KBM-7 (cell line): Measurements from ENCODE around the gene ZSCAN21.

ENCODE experiments used
- DNase-seq: peaks from one replicate; pipeline ENCODE4 v3.0.0-alpha.2; 2015
- in situ Hi-C: fragments of 300-500 bp; cut with MboI; formaldehyde crosslinking; loops from 2 replicates; pipeline ENCODE4 v1.14.3; 2020; ENCODE audit warnings: low sequenced_read_pairs, low pct_unique_long_range_greater_than_20kb, mixed read lengths

The ZSCAN21 gene

DNA sequence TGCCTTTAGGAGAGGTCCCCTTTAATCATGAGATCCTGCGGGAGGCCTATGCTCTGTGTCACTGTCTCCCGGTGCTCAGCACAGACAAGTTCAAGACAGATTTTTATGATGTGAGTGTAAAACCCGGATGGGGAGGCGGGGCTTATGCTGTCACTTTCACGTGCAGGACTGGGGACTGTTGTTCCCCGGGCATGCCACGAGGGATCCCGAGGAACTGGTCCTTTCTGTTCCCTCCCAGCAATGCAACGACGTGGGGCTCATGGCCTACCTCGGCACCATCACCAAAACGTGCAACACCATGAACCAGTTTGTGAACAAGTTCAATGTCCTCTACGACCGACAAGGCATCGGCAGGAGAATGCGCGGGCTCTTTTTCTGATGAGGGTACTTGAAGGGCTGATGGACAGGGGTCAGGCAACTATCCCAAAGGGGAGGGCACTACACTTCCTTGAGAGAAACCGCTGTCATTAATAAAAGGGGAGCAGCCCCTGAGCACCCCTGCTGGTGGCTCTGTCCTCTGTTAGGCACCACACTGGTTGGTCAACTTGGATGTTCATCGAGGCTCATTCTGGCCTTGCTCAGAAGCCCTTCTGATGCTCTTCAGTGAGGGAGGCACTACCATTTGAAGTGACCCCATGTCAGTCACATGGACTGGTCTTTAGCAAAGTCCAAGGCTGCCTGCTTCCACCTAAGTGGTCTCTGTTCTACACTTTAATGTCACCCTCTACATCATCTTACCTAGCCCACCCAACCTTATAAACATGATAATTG lies 42.0 kb downstream of the ZSCAN21 start:
- peak; percentile 29 for DNase-seq
- in situ Hi-C loops = no loop called here

GRCh38 chr7:100093054-100093453 lies 43.5 kb downstream of the ZSCAN21 start:
- in situ Hi-C loops = no loop called here
- no peak for DNase-seq

GRCh38 chr7:100093498-100093897 lies 43.9 kb downstream of the ZSCAN21 start:
- in situ Hi-C loops = no loop called here
- no peak for DNase-seq

GRCh38 chr7:100093925-100094486 lies 44.4 kb downstream of the ZSCAN21 start:
- DNase-seq = no peak

GRCh38 chr7:100095289-100095688 lies 45.7 kb downstream of the ZSCAN21 start:
- in situ Hi-C loops = no loop called here
- DNase-seq = no peak

More at GRCh38 chr7:100093925-100094486, 44.4 kb downstream of the ZSCAN21 start:
- in situ Hi-C loops = no loop called here

DNA sequence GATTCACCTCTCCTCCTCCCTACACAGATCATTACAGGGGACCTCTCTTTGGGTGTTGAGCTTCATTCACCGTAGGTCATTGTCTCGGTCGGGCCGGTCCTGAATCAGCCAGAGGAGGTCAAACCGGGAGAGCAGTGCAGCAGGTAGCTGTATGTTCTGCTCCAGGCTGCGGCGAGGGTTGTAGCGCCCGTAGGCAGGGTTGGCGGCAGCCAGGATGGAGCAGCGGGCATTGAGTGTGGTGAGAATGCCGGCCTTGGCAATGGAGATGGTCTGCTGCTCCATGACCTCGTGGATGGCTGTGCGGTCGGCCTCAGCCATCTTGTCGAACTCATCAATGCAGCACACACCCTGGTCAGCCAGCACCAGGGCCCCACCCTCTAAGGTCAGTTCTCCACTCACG lies 46.1 kb downstream of the ZSCAN21 start:
- in situ Hi-C loops = no loop called here
- no peak for DNase-seq

GRCh38 chr7:100098913-100099312 lies 49.3 kb downstream of the ZSCAN21 start:
- in situ Hi-C loops = no loop called here
- DNase-seq = no peak

- in situ Hi-C loops = no loop called here
- DNase-seq = no peak
These were observed 49.9 kb downstream of the ZSCAN21 start for GRCh38 chr7:100099452-100099851.

DNA sequence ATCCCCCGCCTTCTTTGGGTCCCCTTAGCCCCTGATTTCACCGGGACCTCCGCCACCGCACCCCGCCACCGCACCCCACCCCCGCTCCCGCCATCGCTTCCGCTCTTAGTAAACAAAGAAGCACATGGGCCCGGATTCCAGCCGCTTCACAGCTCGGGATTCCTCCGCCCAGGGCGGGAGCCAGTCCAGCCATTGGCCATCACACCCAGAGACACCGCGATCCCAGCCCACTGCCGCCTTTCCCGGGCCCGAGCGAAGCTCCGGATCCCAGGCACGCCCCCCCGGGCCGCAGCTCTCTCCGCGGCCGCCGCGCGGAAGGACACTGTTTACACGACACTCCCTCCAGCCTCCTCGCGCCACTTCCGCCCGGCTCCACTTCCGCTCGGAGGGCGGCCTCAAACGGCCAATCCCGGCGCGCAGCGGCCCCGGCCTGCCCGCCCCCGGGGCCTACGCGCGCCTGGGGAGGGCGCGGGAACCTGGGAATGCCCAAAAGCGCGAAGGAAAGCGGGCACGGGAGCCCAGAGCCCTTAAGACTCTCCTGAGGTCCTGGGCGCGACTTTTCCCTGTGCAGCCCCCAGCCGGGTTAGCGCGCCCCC lies 50.9 kb downstream of the ZSCAN21 start:
- peak; percentile 90 for DNase-seq
- in situ Hi-C loops = no loop called here

DNA sequence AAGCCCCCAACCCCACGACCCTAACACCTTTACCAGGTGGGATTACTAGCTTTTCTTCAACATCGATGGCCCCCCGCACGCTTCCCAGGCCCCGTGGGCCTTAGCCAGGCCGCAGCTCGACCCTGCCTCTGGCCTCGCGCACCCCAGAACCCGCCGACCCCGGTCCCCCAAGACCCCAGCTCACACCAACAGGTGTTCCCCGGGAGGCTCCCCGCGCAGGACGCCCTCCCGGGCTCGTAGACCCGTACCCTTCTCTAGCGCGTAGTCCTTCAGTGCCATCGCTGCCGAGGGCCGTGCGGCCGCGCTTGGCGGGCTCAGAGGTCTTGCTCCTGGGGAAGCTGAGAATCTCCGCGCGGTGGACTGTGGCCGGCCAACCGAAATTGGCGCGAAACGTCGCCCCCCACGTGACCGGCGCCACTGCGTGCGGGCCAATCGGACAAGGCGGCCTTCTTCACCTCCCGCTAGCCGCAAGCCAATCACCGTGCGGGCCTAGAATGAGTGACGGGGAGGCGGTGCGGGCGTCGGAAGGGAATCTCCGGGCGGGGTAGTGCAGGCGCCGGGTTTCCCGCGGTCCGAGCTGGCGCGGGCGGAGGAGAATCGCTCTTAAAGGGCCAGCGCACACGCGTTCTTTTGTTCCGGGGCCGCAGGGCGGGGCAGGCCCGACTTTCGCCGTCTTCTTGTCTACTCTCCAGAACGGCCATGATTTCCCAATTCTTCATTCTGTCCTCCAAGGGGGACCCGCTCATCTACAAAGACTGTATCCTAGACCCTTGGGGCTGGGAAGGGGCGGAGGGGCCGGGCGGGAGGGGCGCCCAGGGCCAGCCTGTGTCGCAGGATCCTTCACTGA lies 51.7 kb downstream of the ZSCAN21 start, which contains the start of the genes AP4M1 and MCM7:
TSS of gene AP4M1 (plus strand) at position 628 of the 847 bp plus-strand sequence. CDS start at position 700, 72 bp downstream.
TSS of gene MCM7 (minus strand) at position 382 of the 847 bp plus-strand sequence. CDS start at position 279, 103 bp downstream.
- peak; percentile 99 for DNase-seq
- in situ Hi-C loops = no loop called here

DNA sequence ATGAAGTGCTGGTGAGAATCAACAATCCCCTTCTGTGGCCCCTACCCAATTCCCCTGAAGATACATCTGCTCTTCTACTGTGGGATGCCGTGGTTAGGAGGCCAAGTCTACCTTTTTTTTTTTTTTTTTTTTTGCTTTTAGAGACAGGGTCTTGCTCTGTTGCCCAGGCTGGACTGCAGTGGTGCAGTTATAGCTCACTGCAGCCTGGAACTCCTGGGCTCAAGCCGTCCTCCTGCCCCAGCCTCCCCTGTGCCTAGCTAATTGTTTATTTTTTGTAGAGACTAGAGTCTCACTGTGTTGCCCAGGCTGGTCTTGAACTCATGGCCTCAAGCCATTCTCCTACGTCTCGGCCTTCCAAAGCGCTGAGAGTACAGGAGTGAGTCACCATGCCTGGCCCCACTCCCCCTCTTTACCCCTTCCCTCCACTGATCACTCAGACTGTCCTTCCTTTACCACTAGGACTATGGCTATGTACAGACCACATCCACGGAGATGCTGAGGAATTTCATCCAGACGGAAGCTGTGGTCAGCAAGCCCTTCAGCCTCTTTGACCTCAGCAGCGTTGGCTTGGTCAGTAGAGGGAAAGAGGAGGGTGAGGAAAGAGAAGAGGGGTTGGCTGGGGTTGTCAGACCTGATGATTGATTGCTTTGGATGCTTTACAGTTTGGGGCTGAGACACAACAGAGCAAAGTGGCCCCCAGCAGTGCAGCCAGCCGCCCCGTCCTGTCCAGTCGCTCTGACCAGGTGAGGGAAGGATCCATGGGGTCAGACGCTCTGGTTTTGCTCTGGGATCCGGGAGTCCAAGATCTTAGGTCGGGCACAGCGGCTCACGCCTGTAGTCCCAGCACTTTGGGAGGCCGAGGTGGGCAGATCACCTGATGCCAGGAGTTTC lies 53.6 kb downstream of the ZSCAN21 start:
- DNase-seq = no peak
- in situ Hi-C loops = no loop called here

- in situ Hi-C loops = no loop called here
- DNase-seq = no peak
These were observed 56.0 kb downstream of the ZSCAN21 start for GRCh38 chr7:100105534-100105933.

DNA sequence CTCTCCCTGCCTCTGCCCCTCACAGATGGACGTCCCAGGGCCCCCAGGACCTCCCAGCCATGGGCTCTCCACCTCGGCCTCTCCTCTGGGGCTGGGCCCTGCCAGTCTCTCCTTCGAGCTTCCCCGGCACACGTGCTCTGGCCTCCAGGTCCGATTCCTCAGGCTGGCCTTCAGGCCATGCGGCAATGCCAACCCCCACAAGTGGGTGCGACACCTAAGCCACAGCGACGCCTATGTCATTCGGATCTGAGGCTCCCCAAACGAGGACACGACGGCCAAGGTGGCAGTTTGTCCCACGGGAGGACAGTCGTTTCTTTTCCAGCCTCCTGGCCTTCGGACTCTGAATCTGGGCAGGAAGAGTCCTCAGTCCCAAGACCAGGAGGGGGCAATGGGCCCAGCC lies 57.1 kb downstream of the ZSCAN21 start:
- no peak for DNase-seq
- in situ Hi-C loops = no loop called here

- in situ Hi-C loops = no loop called here
- no peak for DNase-seq
These were observed 57.7 kb downstream of the ZSCAN21 start for GRCh38 chr7:100107125-100107737.

GRCh38 chr7:100107890-100108289 lies 58.3 kb downstream of the ZSCAN21 start:
- in situ Hi-C loops = no loop called here
- DNase-seq = no peak

GRCh38 chr7:100109521-100110163 lies 60.1 kb downstream of the ZSCAN21 start:
- no peak for DNase-seq
- in situ Hi-C loops = no loop called here

DNA sequence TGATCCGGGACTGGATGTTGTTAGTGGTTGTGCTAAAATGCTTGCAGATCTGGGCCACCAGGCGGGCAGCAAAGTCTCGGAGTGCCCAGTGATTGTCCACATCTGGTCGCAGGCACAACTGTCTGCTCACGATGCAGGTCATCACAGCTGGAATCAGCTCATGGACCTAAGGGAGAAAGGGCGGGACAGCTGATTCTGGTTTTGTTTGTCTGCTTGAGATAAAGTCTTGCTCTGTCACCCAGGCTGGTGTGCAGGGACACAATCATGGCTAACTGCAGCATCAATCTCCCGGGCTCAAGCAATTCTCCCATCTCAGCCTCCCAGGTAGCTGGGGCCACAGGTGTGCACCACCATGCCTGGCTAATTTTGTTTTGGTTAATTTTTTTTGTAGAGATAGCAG lies 61.6 kb downstream of the ZSCAN21 start:
- in situ Hi-C loops = no loop called here
- no peak for DNase-seq

DNA sequence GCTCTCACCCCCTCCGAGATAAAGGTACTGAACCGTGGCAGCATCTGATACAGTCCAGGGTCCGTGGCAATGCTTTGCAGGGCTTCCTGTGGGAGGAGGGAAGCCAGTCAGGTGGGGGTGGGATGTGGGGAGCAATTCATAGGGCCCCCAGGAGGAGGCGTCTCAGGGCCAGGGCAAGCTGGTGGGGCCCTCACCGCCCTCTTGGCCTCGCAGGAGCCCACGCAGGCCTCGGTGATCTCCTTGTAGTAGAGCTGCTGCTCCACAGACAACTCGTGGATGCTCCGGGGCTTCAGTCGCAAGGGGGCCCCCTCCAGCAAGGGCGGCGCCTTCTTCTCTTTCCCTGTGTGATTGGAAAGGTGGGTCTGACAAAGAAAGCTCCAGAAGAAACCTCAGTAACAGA lies 62.3 kb downstream of the ZSCAN21 start:
- DNase-seq = no peak
- in situ Hi-C loops = no loop called here
